H9 (cell line): ENCODE measurements around the gene KLRD1. TPM values are rescaled to one million over a fixed set of nuclear protein-coding genes. Genes with fewer than 3 reads are reported as not detected.

ENCODE experiments used
- DNase-seq: peaks from one replicate; pipeline ENCODE4 v3.0.0-alpha.2; 2017
- H2AFZ ChIP-seq: one replicate; pipeline ENCODE4 v1.6.1; 2013; ENCODE audit warnings: mild to moderate bottlenecking, low read length, control low read depth, moderate library complexity
- H2AK5ac ChIP-seq: 2 replicates; pipeline ENCODE4 v1.6.1; 2013; ENCODE audit warnings: low read length, control low read depth, mixed read lengths; ENCODE audit not compliant: insufficient read length
- H2BK120ac ChIP-seq: one replicate; pipeline ENCODE4 v1.6.1; 2013; ENCODE audit warnings: low read depth, mild to moderate bottlenecking, low read length, control low read depth, inconsistent platforms; ENCODE audit not compliant: poor library complexity, severe bottlenecking
- H2BK12ac ChIP-seq: 2 replicates; pipeline ENCODE4 v1.6.1; 2013; ENCODE audit warnings: low read length, control low read depth, mixed read lengths, low read depth; ENCODE audit not compliant: insufficient read length
- H2BK15ac ChIP-seq: 2 replicates; pipeline ENCODE4 v1.6.1; 2013; ENCODE audit warnings: low read depth, low read length, control low read depth
- H2BK20ac ChIP-seq: one replicate; pipeline ENCODE4 v1.6.1; 2013; ENCODE audit warnings: low read depth, mild to moderate bottlenecking, low read length, control low read depth, inconsistent platforms; ENCODE audit not compliant: poor library complexity, severe bottlenecking
- H2BK5ac ChIP-seq: 2 replicates; pipeline ENCODE4 v1.6.1; 2013; ENCODE audit warnings: low read length, control low read depth, mixed read lengths; ENCODE audit not compliant: insufficient read length
- H3K14ac ChIP-seq: 2 replicates; pipeline ENCODE4 v1.6.1; 2013; ENCODE audit warnings: low read length, control low read depth; ENCODE audit not compliant: insufficient read depth
- H3K18ac ChIP-seq: 2 replicates; pipeline ENCODE4 v1.6.1; 2013; ENCODE audit warnings: low read depth, mild to moderate bottlenecking, mixed read lengths, low read length, control low read depth; ENCODE audit not compliant: insufficient read length
- H3K23ac ChIP-seq: 2 replicates; pipeline ENCODE4 v1.6.1; 2013; ENCODE audit warnings: low read length, control low read depth, mixed read lengths, low read depth; ENCODE audit not compliant: insufficient read length
- H3K23me2 ChIP-seq: 2 replicates; pipeline ENCODE4 v1.6.1; 2013; ENCODE audit warnings: low read depth, mild to moderate bottlenecking, mixed read lengths, low read length, control low read depth; ENCODE audit not compliant: insufficient read length, poor library complexity, severe bottlenecking
- H3K27ac ChIP-seq: 2 replicates; pipeline ENCODE4 v1.5.1; 2013; ENCODE audit warnings: low read length, control low read depth, mixed read lengths, low read depth; ENCODE audit not compliant: insufficient read length
- H3K27me3 ChIP-seq: 2 replicates; pipeline ENCODE4 v1.6.1; 2013; ENCODE audit warnings: low read length, control low read depth, inconsistent platforms; ENCODE audit not compliant: insufficient read depth
- H3K4ac ChIP-seq: 2 replicates; pipeline ENCODE4 v1.6.1; 2013; ENCODE audit warnings: low read depth, mild to moderate bottlenecking, control low read depth, inconsistent platforms, low read length, moderate library complexity
- H3K4me1 ChIP-seq: 2 replicates; pipeline ENCODE4 v1.6.1; 2013; ENCODE audit warnings: low read length, control low read depth, inconsistent platforms; ENCODE audit not compliant: insufficient read depth
- H3K4me2 ChIP-seq: 2 replicates; pipeline ENCODE4 v1.6.1; 2013; ENCODE audit warnings: low read length, control low read depth, mixed read lengths; ENCODE audit not compliant: insufficient read length, insufficient read depth
- H3K56ac ChIP-seq: 2 replicates; pipeline ENCODE4 v1.6.1; 2013; ENCODE audit warnings: low read depth, mild to moderate bottlenecking, mixed read lengths, low read length, control low read depth; ENCODE audit not compliant: insufficient read length
- H3K79me1 ChIP-seq: 2 replicates; pipeline ENCODE4 v1.6.1; 2013; ENCODE audit warnings: low read depth, mild to moderate bottlenecking, moderate library complexity, low read length, control low read depth, inconsistent platforms; ENCODE audit not compliant: insufficient read depth, poor library complexity, severe bottlenecking
- H3K79me2 ChIP-seq: 2 replicates; pipeline ENCODE4 v1.6.1; 2013; ENCODE audit warnings: low read length, control low read depth, inconsistent platforms; ENCODE audit not compliant: insufficient read depth
- H3K9ac ChIP-seq: 2 replicates; pipeline ENCODE4 v1.6.1; 2013; ENCODE audit warnings: low read length, control low read depth, mixed read lengths; ENCODE audit not compliant: insufficient read length; ENCODE audit errors: extremely low read depth
- H3K9me3 ChIP-seq: one replicate; pipeline ENCODE4 v1.6.1; 2013; ENCODE audit warnings: low read depth, low read length, inconsistent platforms; ENCODE audit not compliant: control insufficient read depth
- H3T11ph ChIP-seq: one replicate; pipeline ENCODE4 v1.6.1; 2013; ENCODE audit warnings: mild to moderate bottlenecking, low read length, control low read depth, inconsistent platforms
- H4K20me1 ChIP-seq: one replicate; pipeline ENCODE4 v1.6.1; 2013; ENCODE audit not compliant: control insufficient read depth, insufficient read length, insufficient read depth
- H4K5ac ChIP-seq: 2 replicates; pipeline ENCODE4 v1.6.1; 2013; ENCODE audit warnings: low read depth, mild to moderate bottlenecking, mixed read lengths, low read length, control low read depth; ENCODE audit not compliant: insufficient read length
- H4K8ac ChIP-seq: replicated peaks from 2 replicates; pipeline ENCODE4 v1.6.1; 2013; ENCODE audit warnings: low read length, control low read depth, mixed read lengths, low read depth; ENCODE audit not compliant: insufficient read length
- H4K91ac ChIP-seq: 2 replicates; pipeline ENCODE4 v1.6.1; 2013; ENCODE audit warnings: low read depth, mild to moderate bottlenecking, moderate library complexity, mixed read lengths, low read length, control low read depth; ENCODE audit not compliant: insufficient read length
- H3K27ac Mint-ChIP-seq, 3 experiments: 2 replicates in 2 of 3; 3 replicates in 1 of 3; pipeline ENCODE4 v1.8.0; 2020 to 2021; ENCODE audit warnings: mixed read lengths in 3 of 3, mild to moderate bottlenecking in 1 of 3, moderate library complexity in 1 of 3
- H3K27me3 Mint-ChIP-seq: 2 replicates; pipeline ENCODE4 v1.8.0; 2021; ENCODE audit warnings: low read depth, mild to moderate bottlenecking, moderate library complexity, mixed read lengths
- H3K36me3 Mint-ChIP-seq, 3 experiments: 2 replicates in 2 of 3; 3 replicates in 1 of 3; pipeline ENCODE4 v1.8.0; 2020 to 2021; ENCODE audit warnings: low read depth in 3 of 3, mixed read lengths in 3 of 3; ENCODE audit not compliant: insufficient read depth in 1 of 3
- H3K4me1 Mint-ChIP-seq, 2 experiments: 2 replicates each; pipeline ENCODE4 v1.8.0; 2020; ENCODE audit warnings: mixed read lengths in 2 of 2
- H3K4me3 Mint-ChIP-seq, 2 experiments: 2 replicates in 1 of 2; 3 replicates in 1 of 2; pipeline ENCODE4 v1.8.0; 2020 to 2021; ENCODE audit warnings: mild to moderate bottlenecking in 2 of 2, mixed read lengths in 2 of 2, moderate library complexity in 1 of 2
- H3K9me3 Mint-ChIP-seq, 2 experiments: 2 replicates in 1 of 2; 3 replicates in 1 of 2; pipeline ENCODE4 v1.8.0; 2020; ENCODE audit warnings: mild to moderate bottlenecking in 2 of 2, mixed read lengths in 2 of 2, moderate library complexity in 1 of 2
- WGBS: extraction: QIAGEN DNeasy Blood & Tissue Kit; methylation state at CpG from one replicate; pipeline ENCODE4 v1.1.7; 2013; ENCODE audit warnings: missing lambda C conversion rate, low lambda C conversion rate, mixed read lengths; ENCODE audit not compliant: insufficient read length; ENCODE audit errors: extremely low coverage; 5-methylcytosine and 5-hydroxymethylcytosine counted together
- total RNA-seq: library from RNA; stranded (reverse); gene quantifications from 2 replicates; pipeline ENCODE4 v1.2.1, GENCODE V29; 2021
- TF ChIP-seq, protein P1 (sequence below): fragments of 200-600 bp; sonication (generic); conservative IDR thresholded peaks from 3 replicates; pipeline ENCODE4 v1.8.0; 2021; ENCODE audit warnings: antibody characterized with exemption, mild to moderate bottlenecking

Gene KLRD1
- total RNA-seq, 1 experiment from 2014 or later, result not detected

DNA sequence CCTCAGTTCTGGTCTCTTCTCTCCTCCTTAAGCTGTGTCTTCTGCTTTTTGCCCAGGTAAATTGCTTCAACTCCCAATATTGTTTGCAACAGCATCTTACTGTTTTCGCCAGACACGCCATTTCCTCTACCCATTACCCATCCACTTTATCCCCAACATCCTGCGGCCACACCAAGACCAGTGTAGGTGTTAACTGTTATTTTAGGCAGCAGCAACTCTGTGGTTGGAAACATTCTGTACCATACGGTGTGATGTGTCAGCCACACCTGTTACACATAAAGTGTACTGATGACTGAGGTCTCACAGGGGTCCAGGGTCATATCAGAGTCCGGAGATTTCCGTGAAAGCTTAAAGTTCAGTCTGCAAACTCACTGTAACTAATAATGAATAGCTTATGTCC is 21.8 kb upstream of the KLRD1 start:
- Histone ChIP-seq H2AFZ (no peak overlapping the region), H3T11ph (no peak overlapping the region), H4K8ac (no peak overlapping the region), H3K9me3 (no peaks in the 10 kb centered on the region), H2BK120ac (no peak overlapping the region), H3K23ac (no peak overlapping the region), H3K23me2 (no peaks in the 10 kb centered on the region), H2BK12ac (no peak overlapping the region), H3K56ac (no peak overlapping the region), H3K18ac (no peak overlapping the region), H4K91ac (no peak overlapping the region), H3K4me1 (no peaks in the 10 kb centered on the region), H2BK20ac (no peak overlapping the region), H3K9ac (no peak overlapping the region), H2BK15ac (no peak overlapping the region), H3K27ac (no peak overlapping the region), H3K14ac (no peak overlapping the region), H4K5ac (no peak overlapping the region), H3K4ac (no peak overlapping the region), H3K27me3 (no peaks in the 10 kb centered on the region), H3K79me1 (no peaks in the 10 kb centered on the region), H3K79me2 (no peaks in the 10 kb centered on the region), H2BK5ac (no peak overlapping the region), H2AK5ac (no peak overlapping the region), H3K4me2 (no peak overlapping the region), H4K20me1 (no peaks in the 10 kb centered on the region)
- peaks cover 0 to 2% of the 10 kb centered on the region in 2 experiments; a peak in 2 of 5 replicates for H3K9me3 Mint-ChIP-seq
- WGBS, result no CpG with 5 or more reads among the region's 6 CpGs
- no peak overlapping the region for H3K4me3 Mint-ChIP-seq
- H3K27ac Mint-ChIP-seq, result no peak overlapping the region
- DNase-seq, result no peak
- no peaks in the 10 kb centered on the region for H3K36me3 Mint-ChIP-seq
- H3K4me1 Mint-ChIP-seq, result no peaks in the 10 kb centered on the region
- TF ChIP-seq, protein P1, sequence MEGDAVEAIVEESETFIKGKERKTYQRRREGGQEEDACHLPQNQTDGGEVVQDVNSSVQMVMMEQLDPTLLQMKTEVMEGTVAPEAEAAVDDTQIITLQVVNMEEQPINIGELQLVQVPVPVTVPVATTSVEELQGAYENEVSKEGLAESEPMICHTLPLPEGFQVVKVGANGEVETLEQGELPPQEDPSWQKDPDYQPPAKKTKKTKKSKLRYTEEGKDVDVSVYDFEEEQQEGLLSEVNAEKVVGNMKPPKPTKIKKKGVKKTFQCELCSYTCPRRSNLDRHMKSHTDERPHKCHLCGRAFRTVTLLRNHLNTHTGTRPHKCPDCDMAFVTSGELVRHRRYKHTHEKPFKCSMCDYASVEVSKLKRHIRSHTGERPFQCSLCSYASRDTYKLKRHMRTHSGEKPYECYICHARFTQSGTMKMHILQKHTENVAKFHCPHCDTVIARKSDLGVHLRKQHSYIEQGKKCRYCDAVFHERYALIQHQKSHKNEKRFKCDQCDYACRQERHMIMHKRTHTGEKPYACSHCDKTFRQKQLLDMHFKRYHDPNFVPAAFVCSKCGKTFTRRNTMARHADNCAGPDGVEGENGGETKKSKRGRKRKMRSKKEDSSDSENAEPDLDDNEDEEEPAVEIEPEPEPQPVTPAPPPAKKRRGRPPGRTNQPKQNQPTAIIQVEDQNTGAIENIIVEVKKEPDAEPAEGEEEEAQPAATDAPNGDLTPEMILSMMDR, result no peak
- H3K27me3 Mint-ChIP-seq, result no peaks in the 10 kb centered on the region
